ENCODE measurements around the gene VAC14.
"Not testable (repeated sequence)": the region's sequence is repeated elsewhere in the genome, so short reads cannot be mapped to it uniquely, and the experiment has no call there.

The VAC14 gene

GRCh38 chr16:70674221-70675014, 126.5 kb downstream of the VAC14 start:
- Histone ChIP-seq H3K4me1 (ENCODE audit: control insufficient read depth, low read depth, low read length) (peaks cover 3% of the 10 kb centered on the region), H4K5ac (ENCODE audit: low read length) (no peak overlapping the region), H3K18ac (ENCODE audit: low read length) (no peak overlapping the region), H3K79me1 (ENCODE audit: low read length) (no peaks in the 10 kb centered on the region), H3K9ac (ENCODE audit: low read length) (no peak overlapping the region), H2BK15ac (replicated peaks; ENCODE audit: low read depth) (no peak overlapping the region), H3K23ac (ENCODE audit: low read length) (no peak overlapping the region), H2BK120ac (ENCODE audit: low read depth, low read length) (no peak overlapping the region), H3K4me3 (ENCODE audit: low read length) (no peak overlapping the region), H3K56ac (ENCODE audit: low read length) (no peak overlapping the region), H2BK5ac (ENCODE audit: low read length) (no peak overlapping the region), H3K27ac (ENCODE audit: low read depth, low read length) (no peak overlapping the region), H3K79me2 (ENCODE audit: control insufficient read depth, insufficient read depth, low read length) (no peaks in the 10 kb centered on the region), H4K8ac (ENCODE audit: low read depth, low read length) (no peak overlapping the region), H2AK5ac (ENCODE audit: low read length) (no peak overlapping the region), H3K27me3 (ENCODE audit: insufficient read depth, low read length, poor library complexity) (no peaks in the 10 kb centered on the region), H3K4ac (ENCODE audit: low read depth, low read length) (no peak overlapping the region), H3K4me2 (ENCODE audit: low read length) (no peak overlapping the region), H3K36me3 (ENCODE audit: control insufficient read depth, insufficient read depth, low read length) (peaks cover 6% of the 10 kb centered on the region)
- no peak for DNase-seq
- WGBS (ENCODE audit: extremely low coverage, insufficient coverage, low lambda C conversion rate) = no CpG with 5 or more reads among the region's 18 CpGs

GRCh38 chr16:70670938-70671337, 130.0 kb downstream of the VAC14 start:
- not testable (repeated sequence) for H2AK5ac ChIP-seq (ENCODE audit: low read length); H3K56ac ChIP-seq (ENCODE audit: low read length); H3K23ac ChIP-seq (ENCODE audit: low read length); H3K18ac ChIP-seq (ENCODE audit: low read length); H3K4me3 ChIP-seq (ENCODE audit: low read length); H3K36me3 ChIP-seq (ENCODE audit: control insufficient read depth, insufficient read depth, low read length); H3K27ac ChIP-seq (ENCODE audit: low read depth, low read length); H3K9ac ChIP-seq (ENCODE audit: low read length); H2BK15ac ChIP-seq (replicated peaks; ENCODE audit: low read depth); H3K79me2 ChIP-seq (ENCODE audit: control insufficient read depth, insufficient read depth, low read length); H3K27me3 ChIP-seq (ENCODE audit: insufficient read depth, low read length, poor library complexity); H3K4me2 ChIP-seq (ENCODE audit: low read length); H4K5ac ChIP-seq (ENCODE audit: low read length); H3K79me1 ChIP-seq (ENCODE audit: low read length); DNase-seq; H3K4ac ChIP-seq (ENCODE audit: low read depth, low read length); H2BK120ac ChIP-seq (ENCODE audit: low read depth, low read length); H2BK5ac ChIP-seq (ENCODE audit: low read length); H3K4me1 ChIP-seq (ENCODE audit: control insufficient read depth, low read depth, low read length); H4K8ac ChIP-seq (ENCODE audit: low read depth, low read length)
- no CpG with 5 or more reads among the region's 4 CpGs for WGBS (ENCODE audit: extremely low coverage, insufficient coverage, low lambda C conversion rate)

DNA sequence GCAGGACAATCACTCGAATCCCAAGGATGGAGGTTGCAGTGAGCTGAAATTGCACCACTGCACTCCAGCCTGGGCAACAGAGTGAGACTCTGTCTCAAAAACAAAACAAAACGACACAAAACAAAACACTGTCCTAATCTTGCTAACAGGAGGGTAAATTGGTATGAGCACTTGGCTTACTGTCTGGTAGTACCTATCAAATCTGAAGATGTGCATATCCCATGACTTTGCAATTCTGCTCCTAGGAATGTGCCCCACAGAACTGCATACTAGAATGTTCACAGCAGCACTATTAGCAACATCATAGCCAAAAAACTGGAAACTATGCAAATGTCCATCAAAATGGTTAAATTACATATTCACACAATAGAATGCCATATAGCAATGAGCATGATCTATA, 130.8 kb downstream of the VAC14 start:
- H3K18ac ChIP-seq (ENCODE audit: low read length) = no peak overlapping the region
- no CpG with 5 or more reads among the region's 2 CpGs for WGBS (ENCODE audit: extremely low coverage, insufficient coverage, low lambda C conversion rate)
- H4K5ac ChIP-seq (ENCODE audit: low read length) = no peak overlapping the region
- no peak overlapping the region for H2BK5ac ChIP-seq (ENCODE audit: low read length)
- H2BK120ac ChIP-seq (ENCODE audit: low read depth, low read length) = no peak overlapping the region
- no peak overlapping the region for H3K27ac ChIP-seq (ENCODE audit: low read depth, low read length)
- H3K4ac ChIP-seq (ENCODE audit: low read depth, low read length) = no peak overlapping the region
- no peak for DNase-seq
- no peak overlapping the region for H3K9ac ChIP-seq (ENCODE audit: low read length)
- no peaks in the 10 kb centered on the region for H3K27me3 ChIP-seq (ENCODE audit: insufficient read depth, low read length, poor library complexity)
- H3K4me1 ChIP-seq (ENCODE audit: control insufficient read depth, low read depth, low read length) = no peaks in the 10 kb centered on the region
- H3K79me1 ChIP-seq (ENCODE audit: low read length) = no peaks in the 10 kb centered on the region
- no peak overlapping the region for H3K56ac ChIP-seq (ENCODE audit: low read length)
- H3K23ac ChIP-seq (ENCODE audit: low read length) = no peak overlapping the region
- H2BK15ac ChIP-seq (replicated peaks; ENCODE audit: low read depth) = no peak overlapping the region
- no peaks in the 10 kb centered on the region for H3K79me2 ChIP-seq (ENCODE audit: control insufficient read depth, insufficient read depth, low read length)
- H2AK5ac ChIP-seq (ENCODE audit: low read length) = no peak overlapping the region
- H4K8ac ChIP-seq (ENCODE audit: low read depth, low read length) = no peak overlapping the region
- H3K4me2 ChIP-seq (ENCODE audit: low read length) = no peak overlapping the region
- H3K4me3 ChIP-seq (ENCODE audit: low read length) = no peak overlapping the region
- peaks cover 2% of the 10 kb centered on the region for H3K36me3 ChIP-seq (ENCODE audit: control insufficient read depth, insufficient read depth, low read length)

DNA sequence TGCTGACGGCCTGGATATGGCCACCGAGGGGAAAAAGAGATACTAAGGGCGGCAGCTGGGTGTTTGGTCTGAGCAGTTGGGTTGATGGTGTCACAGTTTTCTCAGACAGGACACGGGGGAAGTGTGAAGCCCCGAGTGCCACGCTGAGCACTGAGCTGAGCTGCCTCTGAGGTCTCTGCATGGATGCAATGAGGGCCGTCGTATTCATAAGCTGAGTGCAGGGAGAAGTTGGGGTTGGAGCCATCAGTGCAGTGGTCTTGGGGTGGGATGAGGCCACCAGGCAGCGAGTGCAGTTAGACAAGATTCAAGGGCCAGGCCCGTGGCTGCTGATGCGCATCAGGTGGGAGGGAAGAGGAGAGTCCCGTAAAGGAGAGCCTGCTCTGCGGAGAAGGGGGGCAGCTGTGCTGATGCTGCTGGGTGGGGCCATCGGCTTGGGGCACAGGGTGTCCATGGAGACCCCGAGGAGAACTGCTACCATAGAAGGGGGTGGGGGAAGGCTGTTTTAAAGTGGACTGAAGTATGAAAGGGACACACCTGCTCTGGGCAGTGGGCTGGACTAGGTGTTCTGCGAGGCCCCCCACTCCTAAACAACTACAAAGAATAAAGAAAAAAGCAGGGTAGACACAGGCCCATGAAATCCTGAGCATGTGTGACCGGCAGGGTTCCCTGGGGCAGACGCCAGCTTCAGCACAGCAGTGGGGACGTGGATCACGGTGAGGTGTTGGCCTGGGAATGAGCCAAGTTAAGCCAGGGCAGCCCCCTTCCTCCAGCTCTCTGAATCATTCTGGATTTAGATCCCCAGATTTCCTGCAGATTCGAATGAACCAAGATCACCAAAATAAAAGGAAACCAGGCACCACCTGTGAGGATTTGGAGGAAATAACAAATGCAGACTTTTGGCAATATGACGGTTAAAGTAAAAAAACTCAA, 134.9 kb downstream of the VAC14 start:
- no CpG with 5 or more reads among the region's 22 CpGs for WGBS (ENCODE audit: extremely low coverage, insufficient coverage, low lambda C conversion rate)
- no peaks in the 10 kb centered on the region for H3K79me2 ChIP-seq (ENCODE audit: control insufficient read depth, insufficient read depth, low read length)
- no peak overlapping the region for H3K9ac ChIP-seq (ENCODE audit: low read length)
- no peak overlapping the region for H3K27ac ChIP-seq (ENCODE audit: low read depth, low read length)
- no peak overlapping the region for H3K56ac ChIP-seq (ENCODE audit: low read length)
- H4K5ac ChIP-seq (ENCODE audit: low read length) = no peak overlapping the region
- no peak overlapping the region for H4K8ac ChIP-seq (ENCODE audit: low read depth, low read length)
- H2BK120ac ChIP-seq (ENCODE audit: low read depth, low read length) = no peak overlapping the region
- H3K4me2 ChIP-seq (ENCODE audit: low read length) = no peak overlapping the region
- H3K4ac ChIP-seq (ENCODE audit: low read depth, low read length) = no peak overlapping the region
- H3K18ac ChIP-seq (ENCODE audit: low read length) = no peak overlapping the region
- no peak overlapping the region for H2BK15ac ChIP-seq (replicated peaks; ENCODE audit: low read depth)
- H2BK5ac ChIP-seq (ENCODE audit: low read length) = no peak overlapping the region
- H3K79me1 ChIP-seq (ENCODE audit: low read length) = no peaks in the 10 kb centered on the region
- DNase-seq = no peak
- no peaks in the 10 kb centered on the region for H3K4me1 ChIP-seq (ENCODE audit: control insufficient read depth, low read depth, low read length)
- no peak overlapping the region for H3K4me3 ChIP-seq (ENCODE audit: low read length)
- H3K36me3 ChIP-seq (ENCODE audit: control insufficient read depth, insufficient read depth, low read length) = no peaks in the 10 kb centered on the region
- H3K23ac ChIP-seq (ENCODE audit: low read length) = no peak overlapping the region
- no peak overlapping the region for H2AK5ac ChIP-seq (ENCODE audit: low read length)
- H3K27me3 ChIP-seq (ENCODE audit: insufficient read depth, low read length, poor library complexity) = no peaks in the 10 kb centered on the region

DNA sequence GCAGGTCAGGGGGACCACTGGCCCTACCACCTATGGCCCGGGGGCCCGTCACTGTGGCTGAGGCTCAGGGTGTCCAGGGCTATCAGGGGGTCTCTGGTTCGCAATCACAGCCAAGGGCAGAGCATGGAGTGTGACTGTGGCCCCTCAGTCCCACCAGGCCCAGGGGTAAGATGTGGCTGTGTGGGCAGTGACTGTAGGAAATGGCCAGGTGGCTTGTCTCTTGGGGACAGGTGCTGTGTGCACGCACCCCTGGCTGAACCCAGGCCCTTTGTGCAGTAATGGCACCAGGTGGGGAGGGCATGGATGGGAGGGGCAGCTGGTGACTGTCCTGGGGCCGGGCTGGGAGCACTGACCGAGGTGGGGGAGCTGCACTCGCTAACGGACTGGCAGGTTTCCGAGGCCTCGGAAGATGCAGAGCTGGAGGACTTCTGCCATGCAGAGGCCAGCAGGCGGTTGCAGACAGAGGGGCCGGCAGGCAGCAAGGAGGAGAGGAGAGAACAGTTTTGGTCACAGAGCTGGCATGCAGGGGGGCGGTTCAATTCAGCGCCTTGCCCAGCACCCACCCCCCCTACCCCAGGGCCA, 135.8 kb downstream of the VAC14 start:
- Histone ChIP-seq H3K79me1 (ENCODE audit: low read length) (no peaks in the 10 kb centered on the region), H3K4me3 (ENCODE audit: low read length) (no peak overlapping the region), H3K36me3 (ENCODE audit: control insufficient read depth, insufficient read depth, low read length) (no peaks in the 10 kb centered on the region), H2AK5ac (ENCODE audit: low read length) (no peak overlapping the region), H4K8ac (ENCODE audit: low read depth, low read length) (no peak overlapping the region), H3K18ac (ENCODE audit: low read length) (no peak overlapping the region), H3K23ac (ENCODE audit: low read length) (no peak overlapping the region), H3K27me3 (ENCODE audit: insufficient read depth, low read length, poor library complexity) (no peaks in the 10 kb centered on the region), H3K4ac (ENCODE audit: low read depth, low read length) (no peak overlapping the region), H3K9ac (ENCODE audit: low read length) (no peak overlapping the region), H3K4me2 (ENCODE audit: low read length) (no peak overlapping the region), H2BK120ac (ENCODE audit: low read depth, low read length) (no peak overlapping the region), H4K5ac (ENCODE audit: low read length) (no peak overlapping the region), H3K79me2 (ENCODE audit: control insufficient read depth, insufficient read depth, low read length) (no peaks in the 10 kb centered on the region), H2BK15ac (replicated peaks; ENCODE audit: low read depth) (no peak overlapping the region), H3K4me1 (ENCODE audit: control insufficient read depth, low read depth, low read length) (peaks cover 2% of the 10 kb centered on the region), H3K56ac (ENCODE audit: low read length) (no peak overlapping the region), H3K27ac (ENCODE audit: low read depth, low read length) (no peak overlapping the region), H2BK5ac (ENCODE audit: low read length) (no peak overlapping the region)
- no CpG with 5 or more reads among the region's 14 CpGs for WGBS (ENCODE audit: extremely low coverage, insufficient coverage, low lambda C conversion rate)
- no peak for DNase-seq

Measured in mesendoderm (in vitro differentiated cells).